HG02588 (cell line): ENCODE data around the gene ATRNL1.
"Not testable (repeated sequence)": the region's sequence is repeated elsewhere in the genome, so short reads cannot be mapped to it uniquely, and the experiment has no call there.

Experiments used
- ATAC-seq: cut with Tn5 transposase; IDR thresholded peaks from one replicate; pipeline ENCODE4 v1.9.1; 2021; ENCODE audit warnings: mild to moderate bottlenecking, moderate library complexity; ENCODE audit not compliant: unreplicated experiment

ATRNL1 gene

GRCh38 chr10:115827231-115828009 lies 734.3 kb downstream of the ATRNL1 start:
- ATAC-seq: no peak

GRCh38 chr10:115828182-115828581 lies 735.0 kb downstream of the ATRNL1 start:
- not testable (repeated sequence) for ATAC-seq

- ATAC-seq: no peak
Observed at GRCh38 chr10:115829521-115830205, 736.5 kb downstream of the ATRNL1 start.

- no peak for ATAC-seq
Observed at GRCh38 chr10:115830265-115830970, 737.3 kb downstream of the ATRNL1 start.

GRCh38 chr10:115831016-115831415 lies 737.9 kb downstream of the ATRNL1 start:
- ATAC-seq: no peak

- no peak for ATAC-seq
Observed at GRCh38 chr10:115833119-115833518, 740.0 kb downstream of the ATRNL1 start.

- no peak for ATAC-seq
Observed at GRCh38 chr10:115844591-115844990, 751.4 kb downstream of the ATRNL1 start.

- no peak for ATAC-seq
Observed at GRCh38 chr10:115845921-115846320, 752.8 kb downstream of the ATRNL1 start.

GRCh38 chr10:115846528-115846927 lies 753.4 kb downstream of the ATRNL1 start:
- ATAC-seq: no peak

GRCh38 chr10:115849197-115849596 lies 756.0 kb downstream of the ATRNL1 start:
- ATAC-seq: no peak

- ATAC-seq: no peak
Observed at GRCh38 chr10:115850666-115851065, 757.5 kb downstream of the ATRNL1 start.

- no peak for ATAC-seq
Observed at GRCh38 chr10:115851695-115852094, 758.5 kb downstream of the ATRNL1 start.

GRCh38 chr10:115854740-115855435 lies 761.7 kb downstream of the ATRNL1 start:
- no peak for ATAC-seq

- ATAC-seq: no peak
Observed at GRCh38 chr10:115856580-115856979, 763.4 kb downstream of the ATRNL1 start.

GRCh38 chr10:115857856-115858255 lies 764.7 kb downstream of the ATRNL1 start:
- no peak for ATAC-seq

GRCh38 chr10:115860182-115861107 lies 767.3 kb downstream of the ATRNL1 start:
- no peak for ATAC-seq

GRCh38 chr10:115861455-115861854 lies 768.3 kb downstream of the ATRNL1 start:
- ATAC-seq: no peak

GRCh38 chr10:115861864-115862263 lies 768.7 kb downstream of the ATRNL1 start:
- no peak for ATAC-seq

- ATAC-seq: no peak
Observed at GRCh38 chr10:115866174-115866573, 773.0 kb downstream of the ATRNL1 start.

- no peak for ATAC-seq
Observed at GRCh38 chr10:115866691-115867090, 773.5 kb downstream of the ATRNL1 start.
